Effector CD4-positive, alpha-beta T cell (primary cell): ENCODE measurements around the gene GPR42. TPM values are rescaled to one million over a fixed set of nuclear protein-coding genes. Genes with fewer than 3 reads are reported as not detected.

Experiments used
- DNase-seq: peaks from one replicate; pipeline ENCODE4 v3.0.0-alpha.2; 2020
- total RNA-seq: gene quantifications from one replicate; lab custom pipeline; 2026; lab: John Stamatoyannopoulos, UW

Gene GPR42, protein sequence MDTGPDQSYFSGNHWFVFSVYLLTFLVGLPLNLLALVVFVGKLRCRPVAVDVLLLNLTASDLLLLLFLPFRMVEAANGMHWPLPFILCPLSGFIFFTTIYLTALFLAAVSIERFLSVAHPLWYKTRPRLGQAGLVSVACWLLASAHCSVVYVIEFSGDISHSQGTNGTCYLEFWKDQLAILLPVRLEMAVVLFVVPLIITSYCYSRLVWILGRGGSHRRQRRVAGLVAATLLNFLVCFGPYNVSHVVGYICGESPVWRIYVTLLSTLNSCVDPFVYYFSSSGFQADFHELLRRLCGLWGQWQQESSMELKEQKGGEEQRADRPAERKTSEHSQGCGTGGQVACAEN
- not detected for total RNA-seq

DNA sequence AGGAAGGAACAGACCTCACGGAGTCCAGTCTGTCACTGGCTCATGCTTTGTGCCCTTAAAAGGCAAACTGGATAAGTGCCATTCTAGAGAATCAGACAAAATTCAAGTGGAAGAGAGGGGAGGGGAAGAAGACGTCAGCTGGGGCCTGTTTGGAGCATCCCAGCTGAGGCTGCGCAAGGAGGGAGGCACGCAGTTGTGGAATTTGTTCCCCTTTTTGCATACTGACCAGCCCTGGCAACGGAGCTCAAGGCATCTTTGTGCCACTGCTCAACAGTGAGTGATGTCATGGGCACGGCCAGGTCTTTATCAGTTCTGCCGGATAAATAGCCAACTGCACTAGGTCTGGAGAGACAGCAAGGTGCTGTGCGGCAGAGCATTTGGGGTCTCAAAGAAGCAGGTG lies at the start of gene GPR42:
TSS of gene GPR42 (plus strand) at position 347 of the 400 bp plus-strand sequence. CDS start 292 bp downstream, outside the sequence.
- no peak for DNase-seq

DNA sequence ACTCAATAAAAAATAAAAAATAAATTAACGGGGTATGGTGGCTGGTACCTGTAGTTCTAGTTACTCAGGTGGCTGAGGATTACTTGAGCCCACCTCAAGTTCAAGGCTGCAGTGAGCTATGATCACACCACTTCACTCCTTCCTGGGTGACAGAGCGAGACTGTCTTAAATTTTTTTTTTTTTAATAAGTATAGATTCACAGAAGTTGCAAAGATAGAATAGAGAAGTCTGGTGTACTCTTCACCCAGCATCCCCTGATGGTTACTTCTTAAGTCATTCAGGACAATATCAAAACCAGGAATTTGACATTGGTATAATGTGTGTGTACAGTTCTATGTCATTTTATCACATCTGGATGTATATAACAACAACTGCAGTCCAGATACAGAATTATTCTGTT lies 49.6 kb upstream of the GPR42 start:
- no peak for DNase-seq

DNA sequence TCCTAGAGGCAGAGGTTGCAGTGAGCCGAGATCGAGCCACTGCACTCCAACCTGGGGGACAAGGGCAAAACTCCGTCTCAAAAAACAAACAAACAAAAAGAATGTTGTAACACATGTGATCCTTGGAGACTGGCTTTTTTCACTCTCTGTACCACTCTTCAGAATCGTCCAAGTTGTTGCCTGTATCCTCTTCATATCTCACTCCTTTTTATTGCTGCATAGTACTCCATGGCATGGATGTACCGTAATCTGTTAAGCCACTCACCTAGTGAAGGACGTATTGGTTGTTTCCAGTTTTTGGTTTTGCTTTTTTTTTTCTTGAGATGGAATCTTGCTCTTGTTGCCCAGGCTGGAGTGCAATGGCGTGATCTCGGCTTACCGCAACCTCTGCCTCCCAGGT lies 48.9 kb upstream of the GPR42 start:
- no peak for DNase-seq

DNA sequence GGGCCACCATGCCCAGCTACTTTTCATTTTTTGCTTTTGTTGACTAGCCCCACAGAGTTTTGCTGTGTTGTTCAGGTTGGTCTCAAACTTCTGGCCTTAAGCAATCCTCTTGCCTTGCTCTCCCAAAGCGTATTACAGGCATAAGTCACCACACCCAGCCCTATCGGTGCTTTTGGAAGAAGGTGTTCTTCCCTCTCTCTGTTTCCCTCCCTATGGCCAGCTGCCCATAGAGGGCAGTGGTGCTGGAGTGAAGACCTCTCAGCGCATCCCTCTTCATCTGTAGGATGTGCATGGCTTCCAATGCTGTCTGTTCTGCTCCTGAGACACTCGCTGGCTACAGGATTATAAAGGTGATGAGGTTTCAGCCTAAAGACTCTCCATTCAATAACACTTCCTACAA lies 43.2 kb upstream of the GPR42 start:
- no peak for DNase-seq

DNA sequence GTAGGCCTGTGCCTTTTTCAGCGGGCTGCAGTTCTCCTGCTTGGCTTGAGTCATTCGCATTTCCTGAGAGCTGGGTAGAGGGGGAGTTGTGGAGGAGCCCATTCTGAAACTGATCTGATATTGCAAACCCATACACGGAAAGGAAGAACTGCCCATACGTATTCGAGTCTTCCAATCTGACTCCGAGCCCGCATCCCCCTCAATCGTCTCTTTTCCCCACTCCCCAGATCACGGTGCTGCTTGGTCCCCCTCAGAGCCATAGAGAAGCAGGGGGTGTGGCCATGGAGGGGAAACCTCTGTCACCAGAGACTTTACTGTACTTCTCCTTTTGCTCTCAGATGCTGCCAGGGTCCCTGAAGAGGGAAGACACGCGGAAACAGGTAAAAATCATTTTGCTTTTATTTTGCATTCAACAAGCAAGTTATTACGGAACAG lies 42.0 kb upstream of the GPR42 start, which contains the start of gene CD22:
TSS of gene CD22 (plus strand) at position 337 of the 435 bp plus-strand sequence. CDS start 2,854 bp downstream, outside the sequence.
- no peak for DNase-seq

DNA sequence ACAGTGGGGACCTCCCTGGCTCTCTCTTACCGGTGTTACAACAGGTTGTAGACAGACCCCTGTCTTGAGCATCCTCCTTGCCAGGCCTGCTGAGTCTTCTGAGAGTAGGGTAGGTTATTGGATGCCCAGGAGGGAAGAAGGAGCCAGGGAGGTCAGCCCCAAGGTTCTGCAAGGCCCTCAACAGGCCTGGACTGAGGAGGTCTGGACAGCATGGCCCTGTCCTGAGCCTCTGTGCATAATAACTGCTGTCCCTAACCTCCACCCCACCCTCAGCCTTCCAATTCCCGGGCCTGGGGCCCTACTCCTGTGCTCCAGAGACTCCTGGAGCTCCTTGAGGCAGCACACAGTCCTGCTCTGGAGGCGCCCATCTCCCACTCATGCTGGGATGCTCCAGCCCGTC lies 41.5 kb upstream of the GPR42 start:
- DNase-seq = no peak

DNA sequence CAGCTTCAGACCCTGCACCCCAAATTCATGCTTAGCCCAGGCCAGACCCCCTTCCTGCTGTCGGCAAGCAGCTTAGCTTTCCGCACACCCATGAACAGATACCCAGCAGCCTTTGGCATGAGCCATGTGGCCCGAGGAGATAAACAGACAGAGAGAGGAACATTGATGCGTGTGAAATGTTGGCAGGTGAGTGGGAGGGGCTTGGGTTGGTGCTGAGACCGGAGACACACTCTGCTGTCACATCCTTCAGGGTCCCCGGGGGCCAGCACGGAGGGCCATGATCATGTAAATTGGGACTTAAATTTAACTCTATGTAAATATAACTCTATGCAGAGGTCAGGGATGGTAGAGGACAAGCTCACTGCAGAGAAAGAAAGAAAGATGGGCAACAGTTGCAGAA lies 40.4 kb upstream of the GPR42 start:
- no peak for DNase-seq

DNA sequence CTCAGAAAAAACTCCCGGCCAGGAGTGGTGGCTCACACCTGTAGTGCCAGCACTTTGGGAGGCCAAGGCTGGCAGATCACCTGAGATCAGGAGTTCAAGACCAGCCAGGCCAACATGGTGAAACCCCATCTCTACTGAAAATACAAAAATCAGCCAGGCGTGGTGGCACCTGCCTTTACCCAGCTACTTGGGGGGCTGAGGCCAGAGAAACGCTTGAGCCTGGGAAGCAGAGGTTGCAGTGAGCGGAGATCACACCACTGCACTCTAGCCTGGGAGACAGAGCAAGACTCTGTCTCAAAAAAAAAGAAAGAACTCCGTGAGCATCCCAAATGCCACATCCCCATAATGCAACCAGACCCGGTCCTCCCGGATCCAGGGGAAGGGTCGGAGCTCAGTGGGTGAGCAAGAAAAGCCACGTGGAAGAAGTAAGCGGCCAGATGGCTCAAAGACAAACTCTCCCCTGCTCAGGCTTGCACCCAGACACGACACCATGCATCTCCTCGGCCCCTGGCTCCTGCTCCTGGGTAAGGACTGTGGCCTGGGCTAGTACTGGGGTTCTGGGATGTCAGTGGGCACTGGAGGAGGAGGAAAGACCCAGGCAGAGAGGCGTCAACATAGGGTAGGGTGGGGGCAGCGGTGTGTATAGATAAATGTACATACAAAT lies 39.2 kb upstream of the GPR42 start:
- no peak for DNase-seq

DNA sequence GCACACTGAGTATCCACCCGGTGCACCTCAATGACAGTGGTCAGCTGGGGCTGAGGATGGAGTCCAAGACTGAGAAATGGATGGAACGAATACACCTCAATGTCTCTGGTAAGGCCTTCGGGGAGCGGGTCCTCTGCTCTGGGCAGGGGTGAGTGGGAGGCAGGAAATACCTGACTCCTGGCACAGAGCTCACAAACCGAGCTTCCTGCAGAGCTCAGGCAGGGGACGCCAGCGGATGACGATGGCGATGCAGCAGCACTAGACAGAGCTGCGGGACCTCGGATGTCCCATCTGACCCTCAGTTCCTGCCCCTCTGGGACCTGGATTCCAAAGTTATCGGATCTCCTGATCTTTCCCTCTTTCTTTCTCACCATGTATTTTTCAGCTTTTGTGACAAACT lies 38.1 kb upstream of the GPR42 start:
- DNase-seq = no peak

DNA sequence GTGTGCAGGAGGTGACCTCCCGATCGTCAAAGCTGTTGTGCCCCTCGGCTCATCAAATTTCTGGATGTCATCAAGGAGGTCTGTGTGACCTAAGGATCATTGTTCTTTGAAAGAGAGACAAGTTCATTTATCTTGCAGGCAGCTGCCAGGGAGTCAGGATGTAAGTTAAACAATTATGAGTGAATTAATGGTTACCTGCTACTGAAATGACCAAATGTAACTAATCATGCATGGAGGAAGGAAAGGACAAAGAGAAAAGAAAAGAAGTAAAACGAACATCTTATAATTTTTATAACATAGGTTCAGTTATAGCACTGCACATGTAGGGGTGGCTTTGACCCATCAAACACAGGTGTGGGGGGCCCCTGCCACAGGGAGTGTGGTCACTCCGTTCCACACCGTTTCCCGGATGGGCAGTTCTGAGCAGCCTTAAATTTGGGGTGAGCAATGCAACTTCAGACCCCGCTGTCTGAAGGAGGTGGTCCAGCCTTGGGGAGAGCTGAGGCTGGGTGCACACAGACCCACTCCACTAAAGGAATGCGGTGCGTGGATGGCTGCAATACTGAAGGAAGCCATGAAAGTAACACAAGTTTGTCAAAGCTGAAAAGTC lies 36.6 kb upstream of the GPR42 start:
- no peak for DNase-seq

DNA sequence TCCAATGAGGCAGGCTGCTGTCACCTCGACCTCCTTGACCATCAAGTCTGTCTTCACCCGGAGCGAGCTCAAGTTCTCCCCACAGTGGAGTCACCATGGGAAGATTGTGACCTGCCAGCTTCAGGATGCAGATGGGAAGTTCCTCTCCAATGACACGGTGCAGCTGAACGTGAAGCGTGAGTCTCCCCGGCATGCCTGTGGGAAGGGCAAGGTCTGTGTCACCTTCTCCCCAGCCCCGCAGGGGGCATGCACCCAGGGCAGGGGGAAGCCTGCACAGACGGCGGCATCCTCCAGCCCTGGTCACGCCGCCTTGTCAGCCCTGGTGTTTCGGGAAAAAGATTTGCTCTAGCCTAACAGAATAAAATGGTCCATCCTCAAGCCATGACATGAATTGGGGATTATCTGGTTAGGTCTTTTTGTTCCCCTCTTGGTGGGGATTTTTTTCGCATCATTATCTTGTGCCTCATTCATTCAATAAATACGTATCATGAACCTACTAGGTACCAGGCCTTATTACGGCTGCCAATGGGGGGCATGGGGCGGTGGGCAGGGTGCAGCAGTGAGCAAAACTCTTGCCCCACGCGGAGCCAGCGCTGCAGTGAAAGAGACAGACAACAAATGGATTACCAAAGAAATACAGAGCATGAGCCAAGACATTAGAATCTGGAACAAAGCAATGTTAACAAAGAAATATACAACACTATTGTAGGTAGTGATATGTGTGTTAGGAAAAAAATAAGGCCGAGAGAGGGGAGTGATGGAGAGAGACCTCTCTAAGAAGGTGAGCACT lies 34.5 kb upstream of the GPR42 start:
- no peak for DNase-seq

DNA sequence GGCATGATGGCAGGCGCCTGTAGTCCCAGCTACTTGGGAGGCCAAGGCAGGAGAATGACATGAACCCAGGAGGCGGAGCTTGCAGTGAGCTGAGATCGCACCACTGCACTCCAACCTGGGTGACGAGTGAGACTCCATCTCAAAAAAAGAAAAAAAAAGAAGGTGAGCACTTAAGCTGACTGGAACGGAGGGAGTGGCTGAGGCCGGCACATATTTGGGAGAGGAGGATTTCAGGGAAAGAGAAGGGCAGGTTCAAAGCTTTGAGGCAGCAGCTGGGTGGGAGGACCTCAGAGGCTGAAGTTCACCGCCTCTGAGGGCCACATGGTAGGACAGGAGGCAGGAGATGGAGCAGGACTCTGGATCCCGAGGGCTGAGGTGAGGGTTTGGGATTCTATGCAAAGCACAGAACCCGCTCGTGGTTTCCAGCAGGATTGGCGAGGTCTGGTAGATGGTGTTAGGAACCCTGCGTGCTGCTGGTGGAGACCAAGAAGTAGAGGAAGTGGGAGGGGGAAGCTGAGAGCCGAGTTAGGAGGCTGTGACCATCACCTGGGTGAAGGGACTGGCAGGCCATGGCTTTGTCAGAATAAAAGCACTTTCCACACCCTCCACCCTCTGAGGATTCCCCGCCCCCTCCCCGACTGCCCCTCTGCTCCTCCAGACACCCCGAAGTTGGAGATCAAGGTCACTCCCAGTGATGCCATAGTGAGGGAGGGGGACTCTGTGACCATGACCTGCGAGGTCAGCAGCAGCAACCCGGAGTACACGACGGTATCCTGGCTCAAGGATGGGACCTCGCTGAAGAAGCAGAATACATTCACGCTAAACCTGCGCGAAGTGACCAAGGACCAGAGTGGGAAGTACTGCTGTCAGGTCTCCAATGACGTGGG lies 33.5 kb upstream of the GPR42 start:
- DNase-seq = no peak

DNA sequence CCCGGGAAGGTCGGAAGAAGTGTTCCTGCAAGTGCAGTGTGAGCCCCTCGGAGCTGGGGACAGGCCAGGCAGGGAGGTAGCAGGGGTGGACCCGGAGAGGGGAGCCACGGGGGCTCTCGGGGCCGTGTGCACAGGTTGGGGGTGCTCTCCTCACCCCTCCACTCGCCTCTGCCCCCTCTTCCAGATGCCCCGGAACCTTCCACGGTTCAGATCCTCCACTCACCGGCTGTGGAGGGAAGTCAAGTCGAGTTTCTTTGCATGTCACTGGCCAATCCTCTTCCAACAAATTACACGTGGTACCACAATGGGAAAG lies 32.9 kb upstream of the GPR42 start:
- no peak for DNase-seq

DNA sequence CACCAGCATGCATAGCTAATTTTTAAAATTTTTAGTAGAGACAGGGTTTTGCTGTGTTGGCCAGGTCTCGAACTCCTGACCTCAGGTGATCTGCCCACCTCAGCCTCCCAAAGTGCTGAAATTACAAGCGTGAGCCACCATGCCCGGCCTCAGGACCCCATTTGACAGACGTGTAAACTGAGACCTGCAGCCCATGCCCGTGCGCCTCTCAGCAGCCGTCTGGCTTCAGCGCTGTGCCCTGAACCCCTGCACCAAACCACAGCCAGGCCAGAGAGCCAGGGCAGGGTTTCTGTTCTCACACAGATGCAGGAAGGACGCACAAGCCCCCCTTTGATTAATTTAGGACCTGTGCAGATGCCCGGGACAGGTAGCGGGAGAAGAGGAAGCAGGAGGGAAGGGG lies 30.4 kb upstream of the GPR42 start:
- DNase-seq = no peak

DNA sequence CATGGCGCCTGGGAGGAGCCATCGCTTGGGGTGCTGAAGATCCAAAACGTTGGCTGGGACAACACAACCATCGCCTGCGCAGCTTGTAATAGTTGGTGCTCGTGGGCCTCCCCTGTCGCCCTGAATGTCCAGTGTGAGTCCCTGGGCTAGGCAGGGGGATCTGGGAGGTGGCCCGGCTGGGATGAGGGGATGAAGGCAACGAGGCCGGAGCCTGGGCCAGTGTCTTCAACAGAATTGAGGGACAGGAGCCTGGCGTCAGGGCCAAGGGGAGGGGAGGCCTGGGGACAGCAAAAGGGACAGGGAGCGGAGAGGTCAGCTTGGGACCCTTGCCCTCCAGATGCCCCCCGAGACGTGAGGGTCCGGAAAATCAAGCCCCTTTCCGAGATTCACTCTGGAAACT lies 29.9 kb upstream of the GPR42 start:
- no peak for DNase-seq

DNA sequence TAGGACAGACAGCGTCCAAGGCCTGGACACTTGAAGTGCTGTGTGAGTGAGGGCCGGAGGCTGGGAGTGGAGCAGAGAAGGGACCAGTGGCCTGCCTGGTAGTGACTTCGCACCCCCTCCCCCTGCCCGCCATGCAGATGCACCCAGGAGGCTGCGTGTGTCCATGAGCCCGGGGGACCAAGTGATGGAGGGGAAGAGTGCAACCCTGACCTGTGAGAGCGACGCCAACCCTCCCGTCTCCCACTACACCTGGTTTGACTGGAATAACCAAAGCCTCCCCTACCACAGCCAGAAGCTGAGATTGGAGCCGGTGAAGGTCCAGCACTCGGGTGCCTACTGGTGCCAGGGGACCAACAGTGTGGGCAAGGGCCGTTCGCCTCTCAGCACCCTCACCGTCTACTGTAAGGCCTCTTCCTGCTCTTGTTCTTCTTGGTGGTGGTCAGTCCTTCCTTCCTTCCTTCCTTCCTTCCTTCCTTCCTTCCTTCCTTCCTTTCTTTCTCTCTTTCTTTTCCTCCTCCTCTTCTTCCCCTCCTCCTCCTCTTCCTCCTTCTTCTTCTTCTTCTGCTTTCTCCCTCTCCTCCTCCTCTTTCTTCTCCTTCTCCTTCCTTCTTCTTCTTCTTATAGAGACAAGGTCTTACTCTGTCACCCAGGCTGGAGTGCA lies 29.2 kb upstream of the GPR42 start:
- no peak for DNase-seq

DNA sequence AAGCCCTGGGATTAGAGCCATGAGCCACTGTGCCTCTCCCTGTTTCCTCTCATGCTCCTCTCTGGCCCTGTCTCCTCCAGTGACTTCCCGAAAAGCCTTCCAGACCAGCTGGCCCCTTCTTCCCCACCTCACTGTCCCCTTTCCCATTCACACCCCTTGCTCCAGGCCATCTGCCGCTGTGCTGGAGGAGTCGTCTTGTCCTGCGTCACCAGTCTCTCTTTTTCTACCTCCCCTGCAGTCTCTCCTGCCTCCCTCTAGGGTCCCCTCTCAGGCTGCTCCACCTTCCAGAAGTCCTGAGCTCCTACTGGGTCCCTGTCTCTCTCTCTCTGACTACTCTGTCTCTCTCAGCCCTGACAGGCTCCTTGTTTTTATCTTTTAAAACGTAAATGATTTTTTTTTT lies 28.4 kb upstream of the GPR42 start:
- no peak for DNase-seq

DNA sequence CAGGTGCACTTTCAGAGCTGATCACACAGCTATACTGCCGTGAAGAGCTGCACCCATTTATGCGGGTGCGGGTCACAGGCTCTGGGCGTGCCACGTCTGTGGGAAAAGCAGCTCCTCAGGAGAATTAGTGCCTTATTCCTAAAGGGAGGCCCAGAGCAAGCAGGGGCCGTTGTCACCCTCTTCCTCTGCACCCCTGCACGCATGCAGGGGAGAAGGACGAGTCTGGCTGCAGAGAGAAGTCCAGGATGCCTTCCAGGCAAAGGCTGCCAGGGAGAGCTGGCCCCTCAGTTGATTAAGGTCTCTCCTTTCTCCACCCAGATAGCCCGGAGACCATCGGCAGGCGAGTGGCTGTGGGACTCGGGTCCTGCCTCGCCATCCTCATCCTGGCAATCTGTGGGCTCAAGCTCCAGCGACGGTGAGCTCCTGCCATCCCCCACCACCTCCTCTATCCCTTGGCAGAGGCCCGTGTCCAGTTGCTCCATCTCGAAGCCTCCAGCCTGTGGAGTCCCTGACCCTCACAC lies 26.3 kb upstream of the GPR42 start:
- DNase-seq = no peak

DNA sequence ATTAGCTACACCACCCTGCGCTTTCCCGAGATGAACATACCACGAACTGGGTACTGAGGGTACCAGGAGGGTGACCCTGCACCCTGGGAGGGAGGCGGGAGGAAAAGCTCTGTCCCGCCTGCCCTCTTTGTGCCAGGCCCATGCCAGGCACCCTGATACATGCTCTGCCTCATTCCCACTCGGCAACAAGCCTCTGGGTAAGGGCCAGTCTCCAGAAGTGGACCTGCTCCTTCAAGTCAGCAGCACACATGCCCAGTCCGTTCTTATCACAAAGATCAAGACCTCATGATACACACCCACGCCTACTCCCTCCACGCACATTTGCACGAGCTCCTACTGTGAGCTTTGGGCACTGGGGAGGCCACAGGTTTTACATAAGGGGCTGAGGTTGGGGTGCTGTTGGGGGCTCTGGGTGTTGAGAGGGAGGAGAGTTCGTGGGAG lies 25.2 kb upstream of the GPR42 start:
- DNase-seq = no peak

DNA sequence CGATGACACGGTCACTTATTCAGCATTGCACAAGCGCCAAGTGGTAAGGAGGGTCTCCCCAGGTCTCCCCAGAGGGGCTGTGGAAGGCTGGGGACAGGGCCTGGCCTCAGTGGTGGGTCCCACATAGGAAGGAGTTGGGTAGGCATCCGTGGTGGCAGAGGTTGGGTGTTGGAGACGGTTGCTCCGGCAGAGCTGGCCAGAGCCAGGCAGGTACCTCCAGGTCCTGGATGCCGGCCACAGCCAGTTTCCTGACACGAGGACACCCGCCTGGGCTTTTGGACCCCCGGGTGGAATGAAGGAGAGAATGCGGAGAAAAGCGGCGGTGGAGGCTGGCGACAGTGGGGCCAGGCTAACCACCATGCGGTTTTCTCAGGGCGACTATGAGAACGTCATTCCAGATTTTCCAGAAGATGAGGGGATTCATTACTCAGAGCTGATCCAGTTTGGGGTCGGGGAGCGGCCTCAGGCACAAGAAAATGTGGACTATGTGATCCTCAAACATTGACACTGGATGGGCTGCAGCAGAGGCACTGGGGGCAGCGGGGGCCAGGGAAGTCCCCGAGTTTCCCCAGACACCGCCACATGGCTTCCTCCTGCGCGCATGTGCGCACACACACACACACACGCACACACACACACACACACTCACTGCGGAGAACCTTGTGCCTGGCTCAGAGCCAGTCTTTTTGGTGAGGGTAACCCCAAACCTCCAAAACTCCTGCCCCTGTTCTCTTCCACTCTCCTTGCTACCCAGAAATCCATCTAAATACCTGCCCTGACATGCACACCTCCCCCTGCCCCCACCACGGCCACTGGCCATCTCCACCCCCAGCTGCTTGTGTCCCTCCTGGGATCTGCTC lies 24.4 kb upstream of the GPR42 start:
- DNase-seq = peak; percentile 52
